ENCODE results near the gene TBCD. TPM values are rescaled to one million over a fixed set of nuclear protein-coding genes. Genes with fewer than 3 reads are reported as not detected.

Gene TBCD
- total and polyA plus RNA-seq, 2 donors (not counting 1 experiment from before 2014, with no cell fraction given), result 22.1 to 36.7 TPM

DNA sequence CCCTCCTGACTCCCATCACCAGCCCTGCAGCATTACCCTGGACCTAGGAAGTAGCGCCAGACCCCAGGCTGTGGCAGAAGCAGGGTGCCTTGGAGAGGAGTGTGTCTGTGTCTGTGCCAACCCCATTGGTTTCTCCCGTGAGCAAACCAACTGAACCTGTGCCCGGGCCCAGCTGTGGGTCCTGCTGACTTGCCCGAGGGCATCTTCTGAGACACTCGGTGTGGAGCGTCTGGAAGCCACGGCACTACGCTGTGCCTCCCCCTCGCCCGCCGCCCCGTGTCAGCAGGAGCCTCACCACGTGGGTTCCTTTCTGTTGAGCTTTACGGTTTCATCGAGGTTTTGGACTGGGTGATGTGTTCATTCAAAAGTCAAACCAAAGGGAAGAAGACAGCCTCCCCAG lies 60.2 kb downstream of the TBCD start:
- Histone ChIP-seq H3K4me1 (ENCODE audit: control insufficient read depth, extremely low read depth, insufficient read depth, low read length) (no peaks in the 10 kb centered on the region), H3K27me3 (ENCODE audit: control insufficient read depth, insufficient read depth, low read length) (no peaks in the 10 kb centered on the region), H3K4me3 (replicated peaks in 1 of 4; ENCODE audit: control extremely low read depth in 1 of 4, insufficient read depth in 1 of 4, low read depth in 3 of 4, low read length in 4 of 4) (no peak overlapping the region), H3K9me3 (ENCODE audit: control insufficient read depth, insufficient read depth, low read depth, low read length) (no peaks in the 10 kb centered on the region), H3K9ac (ENCODE audit: insufficient read depth, low read length) (no peak overlapping the region), H4K20me1 (ENCODE audit: control insufficient read depth, extremely low read depth, insufficient read depth, low read length) (no peaks in the 10 kb centered on the region), H3K36me3 (ENCODE audit: control insufficient read depth, insufficient read depth, low read length) (peaks cover 10% of the 10 kb centered on the region), H3K79me2 (ENCODE audit: control insufficient read depth, insufficient read depth, low read length) (no peaks in the 10 kb centered on the region), H3K27ac (ENCODE audit: insufficient read depth, low read length) (no peak overlapping the region), H2AFZ (ENCODE audit: low read length) (no peak overlapping the region), H3K4me2 (ENCODE audit: extremely low read depth, insufficient read depth, low read length) (no peak overlapping the region)
- no peak for DNase-seq (ENCODE audit: low read depth in 2 of 2)
- TF ChIP-seq, protein P1, sequence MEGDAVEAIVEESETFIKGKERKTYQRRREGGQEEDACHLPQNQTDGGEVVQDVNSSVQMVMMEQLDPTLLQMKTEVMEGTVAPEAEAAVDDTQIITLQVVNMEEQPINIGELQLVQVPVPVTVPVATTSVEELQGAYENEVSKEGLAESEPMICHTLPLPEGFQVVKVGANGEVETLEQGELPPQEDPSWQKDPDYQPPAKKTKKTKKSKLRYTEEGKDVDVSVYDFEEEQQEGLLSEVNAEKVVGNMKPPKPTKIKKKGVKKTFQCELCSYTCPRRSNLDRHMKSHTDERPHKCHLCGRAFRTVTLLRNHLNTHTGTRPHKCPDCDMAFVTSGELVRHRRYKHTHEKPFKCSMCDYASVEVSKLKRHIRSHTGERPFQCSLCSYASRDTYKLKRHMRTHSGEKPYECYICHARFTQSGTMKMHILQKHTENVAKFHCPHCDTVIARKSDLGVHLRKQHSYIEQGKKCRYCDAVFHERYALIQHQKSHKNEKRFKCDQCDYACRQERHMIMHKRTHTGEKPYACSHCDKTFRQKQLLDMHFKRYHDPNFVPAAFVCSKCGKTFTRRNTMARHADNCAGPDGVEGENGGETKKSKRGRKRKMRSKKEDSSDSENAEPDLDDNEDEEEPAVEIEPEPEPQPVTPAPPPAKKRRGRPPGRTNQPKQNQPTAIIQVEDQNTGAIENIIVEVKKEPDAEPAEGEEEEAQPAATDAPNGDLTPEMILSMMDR (conservative IDR thresholded peaks at IDR 0.05 in 1 of 2, IDR thresholded peaks at IDR 0.05 in 1 of 2; ENCODE audit: low read depth in 1 of 2, low read length in 2 of 2), result no peak
- TF ChIP-seq EZH2 (IDR thresholded peaks at IDR 0.05; ENCODE audit: low read length, missing control alignments), result no peak

DNA sequence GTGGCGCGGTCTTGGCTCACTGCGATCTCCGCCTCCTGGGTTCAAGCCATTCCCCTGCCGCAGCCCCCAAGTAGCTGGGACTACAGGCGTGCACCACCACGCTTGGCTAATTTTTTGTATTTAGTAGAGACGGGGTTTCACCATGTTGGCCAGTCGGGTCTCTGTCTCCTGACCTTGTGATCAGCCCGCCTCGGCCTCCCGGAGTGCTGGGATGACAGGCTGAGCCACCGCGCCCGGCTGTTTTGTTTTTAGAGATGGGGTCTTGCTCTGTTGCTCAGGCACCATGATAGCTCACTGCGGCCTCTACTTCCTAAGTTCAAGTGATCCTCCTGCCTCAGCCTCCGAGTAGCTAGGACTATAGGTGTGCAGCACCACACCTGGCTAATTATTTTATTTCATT lies 60.7 kb downstream of the TBCD start:
- Histone ChIP-seq H3K36me3 (ENCODE audit: control insufficient read depth, insufficient read depth, low read length) (peaks cover 8% of the 10 kb centered on the region), H2AFZ (ENCODE audit: low read length) (no peak overlapping the region), H4K20me1 (ENCODE audit: control insufficient read depth, extremely low read depth, insufficient read depth, low read length) (no peaks in the 10 kb centered on the region), H3K4me1 (ENCODE audit: control insufficient read depth, extremely low read depth, insufficient read depth, low read length) (no peaks in the 10 kb centered on the region), H3K9me3 (ENCODE audit: control insufficient read depth, insufficient read depth, low read depth, low read length) (no peaks in the 10 kb centered on the region), H3K27ac (ENCODE audit: insufficient read depth, low read length) (no peak overlapping the region), H3K27me3 (ENCODE audit: control insufficient read depth, insufficient read depth, low read length) (no peaks in the 10 kb centered on the region), H3K4me3 (replicated peaks in 1 of 4; ENCODE audit: control extremely low read depth in 1 of 4, insufficient read depth in 1 of 4, low read depth in 3 of 4, low read length in 4 of 4) (no peak overlapping the region), H3K4me2 (ENCODE audit: extremely low read depth, insufficient read depth, low read length) (no peak overlapping the region), H3K9ac (ENCODE audit: insufficient read depth, low read length) (no peak overlapping the region), H3K79me2 (ENCODE audit: control insufficient read depth, insufficient read depth, low read length) (no peaks in the 10 kb centered on the region)
- TF ChIP-seq EZH2 (IDR thresholded peaks at IDR 0.05; ENCODE audit: low read length, missing control alignments), result no peak
- TF ChIP-seq, protein P1 (conservative IDR thresholded peaks at IDR 0.05 in 1 of 2, IDR thresholded peaks at IDR 0.05 in 1 of 2; ENCODE audit: low read depth in 1 of 2, low read length in 2 of 2), result no peak
- no peak for DNase-seq (ENCODE audit: low read depth in 2 of 2)

DNA sequence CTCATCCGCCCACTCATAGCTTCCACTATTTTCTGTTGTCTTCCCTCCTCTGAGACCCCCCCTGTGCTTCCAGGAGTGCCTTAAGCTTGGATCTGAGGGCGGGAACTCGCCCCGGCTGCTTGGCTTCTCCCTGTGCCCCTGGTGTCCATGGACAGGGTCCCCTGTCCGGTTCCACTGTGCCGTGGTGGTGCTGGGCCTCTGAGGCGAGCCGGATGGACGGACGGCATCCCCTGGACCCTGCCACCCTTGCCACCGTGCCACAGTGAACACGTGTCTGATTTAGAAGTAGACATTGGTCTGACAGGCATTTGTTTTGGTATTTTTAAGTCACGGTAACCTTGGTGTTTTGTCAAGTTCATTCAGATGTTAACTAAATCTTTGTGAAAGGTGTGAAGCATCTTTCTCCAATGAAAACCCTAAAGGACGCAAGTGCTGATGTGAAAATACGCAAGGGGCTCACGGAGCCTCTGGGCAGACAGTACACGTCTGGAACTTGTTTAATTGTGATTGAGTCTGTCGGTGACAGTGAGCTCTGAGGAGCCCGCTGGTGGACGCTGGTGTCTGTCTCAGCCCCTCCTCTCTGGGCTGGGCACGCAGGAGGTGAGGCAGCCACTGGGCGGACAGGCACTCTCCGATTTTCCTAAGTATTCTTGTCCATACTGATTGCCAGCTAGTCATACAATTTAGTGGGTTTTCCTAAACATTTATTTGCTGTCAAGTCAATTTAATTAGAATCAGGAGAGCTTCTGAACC lies 61.6 kb downstream of the TBCD start:
- TF ChIP-seq, protein P1 (conservative IDR thresholded peaks at IDR 0.05 in 1 of 2, IDR thresholded peaks at IDR 0.05 in 1 of 2; ENCODE audit: low read depth in 1 of 2, low read length in 2 of 2), result no peak
- no peak for TF ChIP-seq EZH2 (IDR thresholded peaks at IDR 0.05; ENCODE audit: low read length, missing control alignments)
- Histone ChIP-seq H3K4me1 (ENCODE audit: control insufficient read depth, extremely low read depth, insufficient read depth, low read length) (no peaks in the 10 kb centered on the region), H4K20me1 (ENCODE audit: control insufficient read depth, extremely low read depth, insufficient read depth, low read length) (no peaks in the 10 kb centered on the region)

More for the DNA sequence above, 61.6 kb downstream of the TBCD start:
- no peak overlapping the region for H3K27ac ChIP-seq (ENCODE audit: insufficient read depth, low read length)
- H3K4me2 ChIP-seq (ENCODE audit: extremely low read depth, insufficient read depth, low read length), result no peak overlapping the region
- H3K27me3 ChIP-seq (ENCODE audit: control insufficient read depth, insufficient read depth, low read length), result no peaks in the 10 kb centered on the region
- no peak for DNase-seq (ENCODE audit: low read depth in 2 of 2)
- no peak overlapping the region for H3K4me3 ChIP-seq (replicated peaks in 1 of 4; ENCODE audit: control extremely low read depth in 1 of 4, insufficient read depth in 1 of 4, low read depth in 3 of 4, low read length in 4 of 4)
- no peaks in the 10 kb centered on the region for H3K79me2 ChIP-seq (ENCODE audit: control insufficient read depth, insufficient read depth, low read length)
- H3K9me3 ChIP-seq (ENCODE audit: control insufficient read depth, insufficient read depth, low read depth, low read length), result no peaks in the 10 kb centered on the region
- H3K36me3 ChIP-seq (ENCODE audit: control insufficient read depth, insufficient read depth, low read length), result peaks cover 7% of the 10 kb centered on the region
- H2AFZ ChIP-seq (ENCODE audit: low read length), result no peak overlapping the region
- H3K9ac ChIP-seq (ENCODE audit: insufficient read depth, low read length), result no peak overlapping the region

All from fibroblast of lung (primary cell).